ENCODE data around the gene ZNF213. TPM values are rescaled to one million over a fixed set of nuclear protein-coding genes. Genes with fewer than 3 reads are reported as not detected.
"Not testable (repeated sequence)": the region's sequence is repeated elsewhere in the genome, so short reads cannot be mapped to it uniquely, and the experiment has no call there.

The ZNF213 gene
- total RNA-seq, 1 donor from 2014 or later: 14.9 TPM

DNA sequence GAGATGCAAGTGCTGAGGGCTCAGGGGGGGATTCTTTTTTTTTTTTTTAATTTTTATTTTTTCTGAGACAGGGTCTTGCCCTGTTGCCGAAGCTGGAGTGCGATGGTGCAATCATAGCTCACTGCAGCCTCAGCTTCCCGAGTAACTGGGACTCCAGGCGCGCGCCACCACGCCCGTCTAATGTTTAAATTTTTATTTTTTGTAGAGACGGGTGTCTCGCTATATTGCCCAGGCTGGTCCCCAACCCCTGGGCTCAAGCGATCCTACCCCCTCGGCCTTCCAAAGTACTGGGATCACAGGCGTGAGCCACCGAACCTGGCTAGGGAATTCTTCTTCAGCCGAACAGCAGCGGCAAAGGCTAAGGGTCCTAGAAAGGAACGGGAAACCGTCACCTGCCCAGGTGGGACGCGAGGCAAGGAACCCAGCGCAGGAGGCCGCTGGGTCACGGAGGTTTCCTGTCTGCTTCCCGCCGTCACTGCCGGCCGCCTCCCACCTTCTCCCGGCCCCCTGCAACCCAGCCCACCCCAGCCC, 39.9 kb downstream of the ZNF213 start:
- peaks cover 22% of the 10 kb centered on the region for H3K4me1 Mint-ChIP-seq
- no peak for DNase-seq (ENCODE audit: low read depth, low spot score)
- no peak overlapping the region for H3K27ac Mint-ChIP-seq (ENCODE audit: unreplicated experiment)
- TF ChIP-seq, protein P1, sequence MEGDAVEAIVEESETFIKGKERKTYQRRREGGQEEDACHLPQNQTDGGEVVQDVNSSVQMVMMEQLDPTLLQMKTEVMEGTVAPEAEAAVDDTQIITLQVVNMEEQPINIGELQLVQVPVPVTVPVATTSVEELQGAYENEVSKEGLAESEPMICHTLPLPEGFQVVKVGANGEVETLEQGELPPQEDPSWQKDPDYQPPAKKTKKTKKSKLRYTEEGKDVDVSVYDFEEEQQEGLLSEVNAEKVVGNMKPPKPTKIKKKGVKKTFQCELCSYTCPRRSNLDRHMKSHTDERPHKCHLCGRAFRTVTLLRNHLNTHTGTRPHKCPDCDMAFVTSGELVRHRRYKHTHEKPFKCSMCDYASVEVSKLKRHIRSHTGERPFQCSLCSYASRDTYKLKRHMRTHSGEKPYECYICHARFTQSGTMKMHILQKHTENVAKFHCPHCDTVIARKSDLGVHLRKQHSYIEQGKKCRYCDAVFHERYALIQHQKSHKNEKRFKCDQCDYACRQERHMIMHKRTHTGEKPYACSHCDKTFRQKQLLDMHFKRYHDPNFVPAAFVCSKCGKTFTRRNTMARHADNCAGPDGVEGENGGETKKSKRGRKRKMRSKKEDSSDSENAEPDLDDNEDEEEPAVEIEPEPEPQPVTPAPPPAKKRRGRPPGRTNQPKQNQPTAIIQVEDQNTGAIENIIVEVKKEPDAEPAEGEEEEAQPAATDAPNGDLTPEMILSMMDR (conservative IDR thresholded peaks at IDR 0.05): no peak
- peak overlapping the region; percentile 66 for H3K4me3 Mint-ChIP-seq
- H3K9me3 Mint-ChIP-seq: no peaks in the 10 kb centered on the region
- peaks cover 98% of the 10 kb centered on the region for H3K27me3 Mint-ChIP-seq (ENCODE audit: low read depth)
- H3K36me3 Mint-ChIP-seq (ENCODE audit: low read depth): no peaks in the 10 kb centered on the region

DNA sequence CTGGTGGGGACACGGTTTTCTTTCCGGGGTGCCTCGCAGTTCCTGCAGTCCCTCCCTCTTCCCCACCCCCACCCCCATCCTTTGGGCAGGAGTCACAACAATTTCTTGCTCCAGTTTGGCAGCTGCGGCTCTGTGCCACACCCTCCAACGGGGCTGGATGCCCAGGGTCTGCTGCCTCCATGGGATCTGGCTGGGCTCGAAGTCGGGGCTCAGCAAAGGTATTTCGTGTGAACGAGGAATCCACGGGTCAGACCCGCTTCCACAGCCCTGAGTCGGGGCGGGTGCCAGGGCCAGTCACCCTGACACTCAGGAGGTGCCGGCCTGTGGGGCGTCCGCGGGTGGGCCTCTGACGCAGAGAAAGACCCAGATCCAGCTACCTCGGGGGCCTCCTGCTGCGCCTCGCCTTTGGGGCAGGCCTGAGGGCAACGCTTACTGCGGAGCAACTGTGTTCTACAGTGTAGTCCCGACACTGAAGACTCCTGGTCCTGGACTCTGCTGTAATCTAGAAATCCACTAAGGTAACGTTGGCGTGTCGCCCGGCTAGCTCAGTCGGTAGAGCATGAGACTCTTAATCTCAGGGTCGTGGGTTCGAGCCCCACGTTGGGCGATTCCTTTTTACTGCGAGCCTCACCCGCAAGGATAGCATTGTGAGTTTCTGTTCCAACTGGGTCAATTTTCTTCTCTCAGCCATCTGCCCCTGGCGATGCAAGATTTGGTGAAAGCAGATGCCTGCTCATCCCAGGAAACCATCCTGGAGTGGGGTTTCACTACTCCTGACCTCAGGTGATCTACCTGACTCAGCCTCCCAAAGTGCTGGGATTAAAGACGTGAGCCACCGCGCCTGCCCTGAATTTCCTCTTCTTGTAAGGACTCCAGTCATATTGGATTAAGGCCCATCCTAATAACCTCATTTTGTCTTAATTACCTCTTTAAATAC, 40.6 kb downstream of the ZNF213 start:
- Mint-ChIP-seq H3K9me3 (no peaks in the 10 kb centered on the region), H3K27me3 (ENCODE audit: low read depth) (peaks cover 98% of the 10 kb centered on the region), H3K27ac (ENCODE audit: unreplicated experiment) (no peak overlapping the region), H3K36me3 (ENCODE audit: low read depth) (no peaks in the 10 kb centered on the region), H3K4me3 (peak overlapping the region; percentile 29), H3K4me1 (peaks cover 22% of the 10 kb centered on the region)
- DNase-seq (ENCODE audit: low read depth, low spot score): peak; percentile 45
- TF ChIP-seq, protein P1 (conservative IDR thresholded peaks at IDR 0.05): no peak

DNA sequence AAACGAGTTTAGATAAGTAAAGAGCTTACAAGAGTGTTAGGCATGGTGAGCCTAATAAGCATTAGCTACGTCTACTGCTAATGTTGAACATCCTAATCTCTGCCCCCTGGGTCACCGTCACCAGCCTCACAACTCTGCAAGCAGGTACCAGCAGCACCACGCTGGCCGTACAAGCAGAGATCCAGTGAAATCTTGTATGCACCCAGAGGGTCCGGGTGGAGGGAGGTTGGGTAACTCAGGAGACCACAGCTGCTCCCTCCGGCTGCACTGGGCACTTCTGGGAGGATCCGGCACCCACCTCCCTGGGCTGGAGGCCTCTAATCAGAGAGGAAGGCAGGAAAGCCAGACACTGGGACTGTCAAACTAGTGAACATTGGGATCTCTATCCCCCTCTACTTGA, 44.8 kb downstream of the ZNF213 start:
- Mint-ChIP-seq H3K4me1 (peaks cover 20% of the 10 kb centered on the region), H3K4me3 (peak overlapping the region; percentile 39), H3K36me3 (ENCODE audit: low read depth) (peaks cover 7% of the 10 kb centered on the region), H3K9me3 (no peaks in the 10 kb centered on the region), H3K27ac (ENCODE audit: unreplicated experiment) (no peak overlapping the region), H3K27me3 (ENCODE audit: low read depth) (peaks cover 99% of the 10 kb centered on the region)
- no peak for DNase-seq (ENCODE audit: low read depth, low spot score)
- TF ChIP-seq, protein P1 (conservative IDR thresholded peaks at IDR 0.05): no peak

DNA sequence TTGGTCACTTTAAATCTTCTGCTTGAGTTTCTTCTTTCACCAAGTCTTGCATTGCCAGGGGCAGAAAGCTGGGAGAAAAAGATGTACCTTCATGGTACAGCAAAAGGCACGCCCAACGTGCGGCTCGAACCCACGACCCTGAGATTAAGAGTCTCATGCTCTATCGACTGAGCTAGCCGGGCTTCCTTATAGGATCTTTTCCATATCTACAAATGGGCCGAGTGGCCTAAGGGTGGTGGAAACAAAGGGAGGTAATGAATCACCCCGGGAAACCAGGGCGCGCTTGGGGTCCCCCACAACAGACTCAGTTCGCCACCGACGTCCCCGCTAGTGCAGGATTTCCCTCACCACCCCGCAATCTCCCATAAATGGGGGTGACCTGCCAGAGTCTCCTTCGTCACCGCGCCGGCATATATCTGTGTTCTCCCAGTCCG, 45.6 kb downstream of the ZNF213 start:
- no peak for DNase-seq (ENCODE audit: low read depth, low spot score)
- Mint-ChIP-seq H3K9me3 (no peaks in the 10 kb centered on the region), H3K27ac (ENCODE audit: unreplicated experiment) (no peak overlapping the region), H3K4me1 (peaks cover 20% of the 10 kb centered on the region), H3K4me3 (peak overlapping the region; percentile 84), H3K27me3 (ENCODE audit: low read depth) (peaks cover 94% of the 10 kb centered on the region), H3K36me3 (ENCODE audit: low read depth) (peaks cover 7% of the 10 kb centered on the region)
- TF ChIP-seq, protein P1 (conservative IDR thresholded peaks at IDR 0.05): no peak

DNA sequence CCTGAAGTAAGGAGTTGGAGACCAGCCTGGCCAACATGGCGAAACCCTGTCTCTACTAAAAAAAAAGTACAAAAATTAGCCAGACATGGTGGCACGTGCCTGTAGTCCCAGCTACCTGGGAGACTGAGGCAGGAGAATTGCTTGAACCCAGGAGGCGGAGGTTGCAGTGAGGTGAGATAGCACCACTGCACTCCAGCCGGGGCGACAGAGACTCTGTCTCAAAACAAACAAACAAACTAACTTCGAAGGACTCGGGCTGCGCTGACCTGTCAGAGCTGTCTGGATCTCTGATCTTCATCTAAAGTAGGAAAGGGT, 47.4 kb downstream of the ZNF213 start:
- Mint-ChIP-seq H3K4me1 (peaks cover 15% of the 10 kb centered on the region), H3K27me3 (ENCODE audit: low read depth) (peaks cover 94% of the 10 kb centered on the region), H3K4me3 (peak overlapping the region; percentile 86), H3K27ac (ENCODE audit: unreplicated experiment) (peak overlapping the region; percentile 65)
- H3K36me3 Mint-ChIP-seq (ENCODE audit: low read depth); H3K9me3 Mint-ChIP-seq; DNase-seq (ENCODE audit: low read depth, low spot score): not testable (repeated sequence)
